Upper lobe of right lung (tissue), 1 donor: Measurements from ENCODE around the gene RNU7-1. TPM values are rescaled to one million over a fixed set of nuclear protein-coding genes. Genes with fewer than 3 reads are reported as not detected.

Experiments
- ATAC-seq: fragments of 200-7000 bp; cut with Tn5 transposase; one replicate; pipeline ENCODE4 v1.9.1; 2020; ENCODE audit warnings: mild to moderate bottlenecking, moderate library complexity
- DNase-seq: peaks from one replicate; pipeline ENCODE4 v3.0.0-alpha.2; 2020
- H3K27ac ChIP-seq: fragments of 200-600 bp; one replicate; pipeline ENCODE4 v1.8.0; 2022
- H3K27me3 ChIP-seq: fragments of 200-600 bp; one replicate; pipeline ENCODE4 v1.8.0; 2022; ENCODE audit warnings: mild to moderate bottlenecking
- H3K36me3 ChIP-seq: fragments of 200-600 bp; one replicate; pipeline ENCODE4 v1.8.0; 2022
- H3K4me1 ChIP-seq: fragments of 200-600 bp; one replicate; pipeline ENCODE4 v1.8.0; 2022
- H3K4me3 ChIP-seq: fragments of 200-600 bp; one replicate; pipeline ENCODE4 v1.8.0; 2022; ENCODE audit warnings: mild to moderate bottlenecking
- H3K9me3 ChIP-seq: fragments of 200-600 bp; one replicate; pipeline ENCODE4 v1.8.0; 2022
- intact Hi-C: fragments of 100-400 bp; cut with DNase I; formaldehyde crosslinking; loops from one replicate; pipeline ENCODE4 v1.11.0; 2022
- long read RNA-seq: library from polyadenylated mRNA; unstranded; transcript quantifications from one replicate; pipeline ENCODE4 v2.0.0, GENCODE V29; 2021
- total RNA-seq: library from RNA; stranded (reverse); fragmentation: NEBNext Ultra II Directional; extraction: Animal tissue kit (Norgen Biotek cat#: 25700); gene quantifications from one replicate; pipeline ENCODE4 v1.2.1, GENCODE V29; 2021
- TF ChIP-seq, protein P1 (sequence below): fragments of 200-600 bp; IDR thresholded peaks from one replicate; pipeline ENCODE4 v1.8.0; 2022; ENCODE audit warnings: antibody characterized with exemption
- donor health status: DM: no; HTN: yes; CAD: no; lungs with severe emphysema.

The RNU7-1 gene
- not detected for total RNA-seq
- long read RNA-seq, result 0 reads

DNA sequence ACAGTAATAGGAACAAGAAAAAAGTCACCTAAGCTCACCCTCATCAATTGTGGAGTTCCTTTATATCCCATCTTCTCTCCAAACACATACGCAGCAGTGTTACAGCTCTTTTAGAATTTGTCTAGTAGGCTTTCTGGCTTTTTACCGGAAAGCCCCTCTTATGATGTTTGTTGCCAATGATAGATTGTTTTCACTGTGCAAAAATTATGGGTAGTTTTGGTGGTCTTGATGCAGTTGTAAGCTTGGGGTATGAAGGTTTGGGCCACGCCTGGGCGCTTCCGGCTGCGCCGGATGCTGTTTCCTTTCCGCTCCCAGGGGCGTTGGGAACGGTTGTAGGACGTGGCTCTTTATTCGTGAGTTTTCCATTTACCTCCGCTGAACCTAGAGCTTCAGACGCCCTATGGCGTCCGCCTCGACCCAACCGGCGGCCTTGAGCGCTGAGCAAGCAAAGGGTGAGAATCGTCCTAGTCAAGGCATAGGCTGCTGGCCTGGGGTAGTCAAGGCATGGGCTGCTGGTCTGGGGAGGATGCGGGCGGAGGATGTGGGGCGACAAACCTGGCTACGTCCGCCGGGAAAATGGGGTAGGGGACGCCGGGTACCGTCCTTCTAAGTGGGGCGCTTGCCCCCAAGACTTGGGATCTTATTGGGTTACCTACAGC is at the start of gene RNU7-1, which contains the start of gene C12orf57:
TSS of gene RNU7-1 (plus strand) at position 95 of the 659 bp plus-strand sequence.
TSS of gene C12orf57 (plus strand) at position 301 of the 659 bp plus-strand sequence. CDS start at position 401, 100 bp downstream.
- ATAC-seq (peak; percentile 40), DNase-seq (peak; percentile 87)
- H3K27me3 ChIP-seq, result no peaks in the 10 kb centered on the region
- peaks cover 42% of the 10 kb centered on the region for H3K4me1 ChIP-seq
- H3K4me3 ChIP-seq, result peak within 1 kb of the TSS; percentile 62
- intact Hi-C loops, result loop anchor here (10.0 kb wide), 1 partner anchor 161 kb away; the partner anchor contains the start of gene C1RL
- TF ChIP-seq, protein P1, sequence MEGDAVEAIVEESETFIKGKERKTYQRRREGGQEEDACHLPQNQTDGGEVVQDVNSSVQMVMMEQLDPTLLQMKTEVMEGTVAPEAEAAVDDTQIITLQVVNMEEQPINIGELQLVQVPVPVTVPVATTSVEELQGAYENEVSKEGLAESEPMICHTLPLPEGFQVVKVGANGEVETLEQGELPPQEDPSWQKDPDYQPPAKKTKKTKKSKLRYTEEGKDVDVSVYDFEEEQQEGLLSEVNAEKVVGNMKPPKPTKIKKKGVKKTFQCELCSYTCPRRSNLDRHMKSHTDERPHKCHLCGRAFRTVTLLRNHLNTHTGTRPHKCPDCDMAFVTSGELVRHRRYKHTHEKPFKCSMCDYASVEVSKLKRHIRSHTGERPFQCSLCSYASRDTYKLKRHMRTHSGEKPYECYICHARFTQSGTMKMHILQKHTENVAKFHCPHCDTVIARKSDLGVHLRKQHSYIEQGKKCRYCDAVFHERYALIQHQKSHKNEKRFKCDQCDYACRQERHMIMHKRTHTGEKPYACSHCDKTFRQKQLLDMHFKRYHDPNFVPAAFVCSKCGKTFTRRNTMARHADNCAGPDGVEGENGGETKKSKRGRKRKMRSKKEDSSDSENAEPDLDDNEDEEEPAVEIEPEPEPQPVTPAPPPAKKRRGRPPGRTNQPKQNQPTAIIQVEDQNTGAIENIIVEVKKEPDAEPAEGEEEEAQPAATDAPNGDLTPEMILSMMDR, result no peak
- H3K27ac ChIP-seq, result peak within 1 kb of the TSS; percentile 93
- peaks cover 18% of the 10 kb centered on the region for H3K36me3 ChIP-seq
- no peaks in the 10 kb centered on the region for H3K9me3 ChIP-seq

DNA sequence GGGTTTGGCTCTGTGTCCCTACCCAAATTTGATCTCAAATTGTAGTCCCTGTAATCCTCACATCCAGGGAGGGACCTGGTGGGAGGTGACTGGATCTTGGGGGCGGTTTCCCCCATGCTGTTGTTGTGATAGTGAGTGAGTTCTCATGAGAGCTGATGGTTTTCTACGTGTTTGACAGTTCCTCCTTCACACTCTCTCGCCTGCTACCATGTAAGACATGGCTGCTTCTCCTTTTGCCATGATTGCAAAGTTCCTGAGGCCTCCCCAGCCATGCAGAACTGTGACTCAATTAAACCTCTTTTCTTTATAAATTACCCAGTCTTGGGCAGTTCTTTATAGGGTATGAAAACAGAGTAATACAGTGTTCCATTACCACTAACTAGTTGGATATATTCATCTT is 49.3 kb upstream of the RNU7-1 start:
- H3K9me3 ChIP-seq, result no peaks in the 10 kb centered on the region
- H3K36me3 ChIP-seq, result no peaks in the 10 kb centered on the region
- intact Hi-C loops, result no loop called here
- TF ChIP-seq, protein P1, result no peak
- H3K4me3 ChIP-seq, result no peak overlapping the region
- H3K4me1 ChIP-seq, result peaks cover 7% of the 10 kb centered on the region
- no peaks in the 10 kb centered on the region for H3K27me3 ChIP-seq
- DNase-seq (no peak), ATAC-seq (no peak)
- no peak overlapping the region for H3K27ac ChIP-seq

DNA sequence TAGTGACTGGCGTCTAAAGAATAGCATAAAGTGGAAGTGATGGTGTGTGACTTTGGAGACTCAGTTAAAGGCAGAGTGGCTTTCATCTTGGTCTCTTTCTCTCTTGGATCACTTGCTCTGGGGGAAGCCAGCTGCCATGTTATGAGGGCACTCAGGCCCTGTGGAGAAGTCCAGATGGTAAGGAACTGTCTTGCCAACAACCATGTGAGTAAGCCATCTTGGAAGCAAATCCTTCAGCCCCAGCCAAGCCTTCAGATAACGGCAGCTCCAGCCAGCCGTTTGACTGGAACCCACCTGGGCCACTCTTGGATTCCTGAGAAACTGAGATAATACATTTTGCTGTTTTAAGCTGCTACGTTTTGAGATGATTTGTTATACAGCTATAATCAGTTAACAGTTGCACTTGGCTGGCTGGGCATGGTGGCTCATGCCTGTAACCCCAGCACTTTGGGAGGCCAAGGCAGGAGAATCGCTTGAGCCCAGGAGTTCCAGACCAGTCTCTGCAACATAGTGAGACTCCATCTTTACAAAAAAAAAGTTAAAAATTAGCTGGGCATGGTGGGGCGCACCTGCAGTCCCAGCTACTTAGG is 46.7 kb upstream of the RNU7-1 start:
- Histone ChIP-seq H3K4me3 (no peak overlapping the region), H3K36me3 (no peaks in the 10 kb centered on the region), H3K27me3 (no peaks in the 10 kb centered on the region), H3K4me1 (peaks cover 8% of the 10 kb centered on the region), H3K27ac (no peak overlapping the region), H3K9me3 (no peaks in the 10 kb centered on the region)
- DNase-seq (no peak), ATAC-seq (no peak)
- TF ChIP-seq, protein P1, result no peak
- intact Hi-C loops, result no loop called here

DNA sequence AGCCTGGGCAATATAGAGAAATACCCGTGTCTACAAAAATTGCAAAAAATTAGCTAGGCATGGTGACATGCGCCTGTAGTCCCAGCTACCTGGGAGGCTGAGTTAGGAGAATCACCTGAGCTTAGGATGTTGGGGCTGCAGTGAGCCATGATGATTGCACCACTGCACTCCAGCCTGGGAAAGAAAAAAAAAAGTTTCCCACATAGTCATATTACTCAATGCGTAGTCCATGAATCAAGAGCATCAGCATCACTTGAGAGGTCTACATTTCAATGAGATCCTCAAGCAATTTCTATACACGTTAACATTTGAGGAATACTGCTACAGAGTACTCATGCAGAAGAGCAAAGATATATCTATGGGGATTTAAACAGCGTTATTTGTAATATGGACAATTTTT is 44.2 kb upstream of the RNU7-1 start:
- TF ChIP-seq, protein P1, result no peak
- H3K27ac ChIP-seq, result no peak overlapping the region
- H3K4me1 ChIP-seq, result peaks cover 8% of the 10 kb centered on the region
- no peak for DNase-seq
- H3K27me3 ChIP-seq, result no peaks in the 10 kb centered on the region
- H3K4me3 ChIP-seq, result no peak overlapping the region
- H3K36me3 ChIP-seq, result no peaks in the 10 kb centered on the region
- intact Hi-C loops, result no loop called here
- no peak for ATAC-seq
- no peaks in the 10 kb centered on the region for H3K9me3 ChIP-seq

DNA sequence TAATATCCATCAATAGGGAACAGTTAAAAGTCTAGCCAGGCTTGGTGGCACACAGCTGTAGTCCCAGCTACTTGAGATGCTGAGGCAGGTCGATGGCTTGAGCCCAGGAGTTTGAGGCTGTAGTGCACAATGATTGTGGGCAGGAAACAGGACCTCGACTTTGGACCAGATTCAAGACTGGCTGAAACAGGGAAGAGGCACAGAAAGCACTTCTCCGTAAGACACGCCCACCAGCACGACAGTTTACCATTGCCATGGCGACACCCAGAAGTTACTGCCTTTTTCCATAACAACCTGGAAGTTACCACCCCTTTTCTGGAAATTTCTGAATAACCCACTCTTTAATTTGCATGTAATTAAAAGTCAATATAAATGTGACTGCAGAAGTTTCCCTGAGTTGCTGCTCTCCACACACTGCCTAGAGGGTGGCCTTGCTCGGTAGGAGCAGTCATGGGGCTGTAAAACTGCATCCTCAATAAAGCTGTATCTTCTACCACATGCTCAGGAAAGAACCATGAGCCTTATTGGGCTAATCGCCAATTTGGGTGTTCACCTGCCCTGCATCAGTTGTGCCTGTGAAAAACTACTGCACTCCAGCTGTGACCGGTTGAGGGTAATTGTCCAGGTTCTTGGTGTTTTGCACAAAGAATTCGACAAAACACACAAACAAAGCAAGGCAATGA is 43.6 kb upstream of the RNU7-1 start:
- H3K27ac ChIP-seq, result no peak overlapping the region
- ATAC-seq (peak; percentile 76), DNase-seq (peak; percentile 80)

More for the DNA sequence above, 43.6 kb upstream of the RNU7-1 start:
- Histone ChIP-seq H3K9me3 (no peaks in the 10 kb centered on the region), H3K4me3 (no peak overlapping the region), H3K36me3 (no peaks in the 10 kb centered on the region), H3K27me3 (no peaks in the 10 kb centered on the region), H3K4me1 (peaks cover 8% of the 10 kb centered on the region)
- TF ChIP-seq, protein P1, result no peak
- intact Hi-C loops, result no loop called here
